ENCODE data around the gene BCAS1.

Gene BCAS1

GRCh38 chr20:53950031-53950430 lies 120.4 kb downstream of the BCAS1 start:
- in situ Hi-C loops (cut with MboI; ENCODE audit: low sequenced_read_pairs) = no loop called here

GRCh38 chr20:53949319-53949839 lies 121.0 kb downstream of the BCAS1 start:
- in situ Hi-C loops (cut with MboI; ENCODE audit: low sequenced_read_pairs) = loop anchor here (25.0 kb wide), 2 partner anchors 212 to 362 kb away; partner anchors contain the start of gene ZNF217

- in situ Hi-C loops (cut with MboI; ENCODE audit: low sequenced_read_pairs) = loop anchor here (25.0 kb wide), 2 partner anchors 211 to 361 kb away; partner anchors contain the start of gene ZNF217
These were observed 121.7 kb downstream of the BCAS1 start for GRCh38 chr20:53948383-53949318.

- in situ Hi-C loops (cut with MboI; ENCODE audit: low sequenced_read_pairs) = loop anchor here (25.0 kb wide), 2 partner anchors 210 to 360 kb away; partner anchors contain the start of gene ZNF217
These were observed 122.7 kb downstream of the BCAS1 start for GRCh38 chr20:53947501-53948195.

- in situ Hi-C loops (cut with MboI; ENCODE audit: low sequenced_read_pairs) = loop anchor here (25.0 kb wide), 2 partner anchors 209 to 359 kb away; partner anchors contain the start of gene ZNF217
These were observed 124.3 kb downstream of the BCAS1 start for GRCh38 chr20:53946106-53946505.

- in situ Hi-C loops (cut with MboI; ENCODE audit: low sequenced_read_pairs) = loop anchor here (25.0 kb wide), 2 partner anchors 208 to 358 kb away; partner anchors contain the start of gene ZNF217
These were observed 124.9 kb downstream of the BCAS1 start for GRCh38 chr20:53945478-53945877.

GRCh38 chr20:53944796-53945195 lies 125.6 kb downstream of the BCAS1 start:
- in situ Hi-C loops (cut with MboI; ENCODE audit: low sequenced_read_pairs) = loop anchor here (25.0 kb wide), 2 partner anchors 207 to 357 kb away; partner anchors contain the start of gene ZNF217

GRCh38 chr20:53943522-53944291 lies 126.7 kb downstream of the BCAS1 start:
- in situ Hi-C loops (cut with MboI; ENCODE audit: low sequenced_read_pairs) = loop anchor here (25.0 kb wide), 2 partner anchors 206 to 356 kb away; partner anchors contain the start of gene ZNF217

GRCh38 chr20:53942973-53943372 lies 127.4 kb downstream of the BCAS1 start:
- in situ Hi-C loops (cut with MboI; ENCODE audit: low sequenced_read_pairs) = loop anchor here (25.0 kb wide), 2 partner anchors 206 to 356 kb away; partner anchors contain the start of gene ZNF217

GRCh38 chr20:53942472-53942816 lies 128.0 kb downstream of the BCAS1 start:
- in situ Hi-C loops (cut with MboI; ENCODE audit: low sequenced_read_pairs) = loop anchor here (25.0 kb wide), 2 partner anchors 205 to 355 kb away; partner anchors contain the start of gene ZNF217

- in situ Hi-C loops (cut with MboI; ENCODE audit: low sequenced_read_pairs) = loop anchor here (25.0 kb wide), 2 partner anchors 205 to 355 kb away; partner anchors contain the start of gene ZNF217
These were observed 128.5 kb downstream of the BCAS1 start for GRCh38 chr20:53941680-53942471.

- in situ Hi-C loops (cut with MboI; ENCODE audit: low sequenced_read_pairs) = loop anchor here (25.0 kb wide), 2 partner anchors 204 to 354 kb away; partner anchors contain the start of gene ZNF217
These were observed 129.4 kb downstream of the BCAS1 start for GRCh38 chr20:53940907-53941545.

GRCh38 chr20:53940360-53940702 lies 130.1 kb downstream of the BCAS1 start:
- in situ Hi-C loops (cut with MboI; ENCODE audit: low sequenced_read_pairs) = loop anchor here (25.0 kb wide), 2 partner anchors 203 to 353 kb away; partner anchors contain the start of gene ZNF217

- in situ Hi-C loops (cut with MboI; ENCODE audit: low sequenced_read_pairs) = loop anchor here (25.0 kb wide), 2 partner anchors 202 to 352 kb away; partner anchors contain the start of gene ZNF217
These were observed 130.6 kb downstream of the BCAS1 start for GRCh38 chr20:53939572-53940359.

GRCh38 chr20:53939190-53939571 lies 131.2 kb downstream of the BCAS1 start:
- in situ Hi-C loops (cut with MboI; ENCODE audit: low sequenced_read_pairs) = loop anchor here (25.0 kb wide), 2 partner anchors 202 to 352 kb away; partner anchors contain the start of gene ZNF217

- in situ Hi-C loops (cut with MboI; ENCODE audit: low sequenced_read_pairs) = loop anchor here (25.0 kb wide), 2 partner anchors 201 to 351 kb away; partner anchors contain the start of gene ZNF217
These were observed 131.7 kb downstream of the BCAS1 start for GRCh38 chr20:53938739-53939138.

GRCh38 chr20:53937929-53938367 lies 132.4 kb downstream of the BCAS1 start:
- in situ Hi-C loops (cut with MboI; ENCODE audit: low sequenced_read_pairs) = loop anchor here (25.0 kb wide), 2 partner anchors 201 to 351 kb away; partner anchors contain the start of gene ZNF217
